Stimulated activated CD8-positive, alpha-beta memory T cell treated with anti-CD3 and anti-CD28 coated beads, Interleukin-12 subunit alpha, Interleukin-12 subunit beta, amount 100 ng/mL, for 4 hours (primary cell): ENCODE results near the gene PTPRM.

ENCODE experiments used
- DNase-seq: peaks from one replicate; pipeline ENCODE4 v3.0.0-alpha.2; 2020; ENCODE audit warnings: low read depth

The PTPRM gene

DNA sequence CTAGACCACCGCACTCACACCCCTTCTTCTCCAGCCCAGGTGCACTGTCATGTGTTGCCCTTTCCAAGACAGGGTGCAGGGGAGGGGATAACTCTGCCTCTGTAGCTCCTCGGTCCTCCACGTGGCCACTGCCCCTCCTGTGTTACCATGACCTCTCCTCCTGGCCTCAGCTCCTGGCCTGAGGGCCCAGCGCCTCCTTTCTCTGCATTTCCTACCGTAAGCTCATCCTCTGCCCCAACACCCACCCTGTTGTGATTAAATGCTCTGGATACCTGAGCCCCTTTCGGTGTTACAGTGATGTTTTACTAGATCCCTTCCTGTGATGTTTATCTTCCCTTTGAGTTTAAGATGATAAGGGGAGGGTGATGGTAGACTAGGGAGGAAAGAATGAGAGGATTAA is 242.3 kb downstream of the PTPRM start:
- DNase-seq = no peak

DNA sequence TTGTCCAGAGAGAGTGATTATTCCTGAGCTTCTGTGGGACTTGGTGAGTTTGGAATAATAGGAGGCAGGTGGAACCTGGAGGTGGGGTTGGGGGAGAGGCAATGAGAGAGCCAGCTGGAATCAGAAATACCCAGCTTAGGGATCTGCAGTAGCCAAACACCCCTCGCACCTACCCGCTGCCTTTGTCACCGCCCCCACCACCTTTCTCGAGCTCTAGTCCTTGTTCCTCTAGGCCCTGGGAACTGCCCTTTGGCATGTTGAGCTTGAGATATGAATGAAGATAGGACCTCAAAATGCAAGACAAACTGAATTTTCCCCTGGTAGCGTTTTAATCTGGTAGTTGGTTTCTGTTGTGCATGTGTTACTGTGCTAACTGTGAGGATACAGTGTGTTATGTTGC is 242.9 kb downstream of the PTPRM start:
- no peak for DNase-seq

DNA sequence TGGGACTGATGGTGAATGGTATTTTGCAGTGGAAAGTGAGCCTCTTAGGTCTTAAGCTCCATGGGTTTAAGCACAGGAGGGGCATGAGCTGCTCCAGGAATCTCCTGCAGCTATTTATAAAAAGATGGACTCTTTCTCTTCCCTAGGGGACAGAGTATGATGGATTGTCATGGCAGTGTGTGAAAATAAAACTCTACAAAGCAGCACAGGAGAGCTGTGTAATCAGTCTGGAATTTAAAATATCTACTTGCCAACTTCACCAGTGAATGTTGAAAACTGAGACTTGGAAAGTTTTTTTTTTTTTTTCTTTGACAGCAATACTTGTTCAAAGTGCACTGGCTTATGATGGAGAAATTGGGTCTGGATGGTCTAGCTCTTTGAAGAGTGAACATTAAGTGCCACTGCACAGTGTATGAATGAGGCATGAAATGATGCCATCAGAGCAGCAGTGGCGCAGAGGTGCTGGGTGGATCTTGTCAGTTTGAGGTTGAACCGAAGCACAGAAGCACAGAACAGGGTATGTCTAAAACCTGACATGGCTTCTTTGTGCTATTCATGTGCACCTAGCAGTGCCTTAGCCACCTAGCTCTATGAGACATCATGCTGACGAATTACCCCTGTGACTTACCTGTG is 245.4 kb downstream of the PTPRM start:
- no peak for DNase-seq

GRCh38 chr18:7813131-7813530 is 246.0 kb downstream of the PTPRM start:
- DNase-seq = no peak

DNA sequence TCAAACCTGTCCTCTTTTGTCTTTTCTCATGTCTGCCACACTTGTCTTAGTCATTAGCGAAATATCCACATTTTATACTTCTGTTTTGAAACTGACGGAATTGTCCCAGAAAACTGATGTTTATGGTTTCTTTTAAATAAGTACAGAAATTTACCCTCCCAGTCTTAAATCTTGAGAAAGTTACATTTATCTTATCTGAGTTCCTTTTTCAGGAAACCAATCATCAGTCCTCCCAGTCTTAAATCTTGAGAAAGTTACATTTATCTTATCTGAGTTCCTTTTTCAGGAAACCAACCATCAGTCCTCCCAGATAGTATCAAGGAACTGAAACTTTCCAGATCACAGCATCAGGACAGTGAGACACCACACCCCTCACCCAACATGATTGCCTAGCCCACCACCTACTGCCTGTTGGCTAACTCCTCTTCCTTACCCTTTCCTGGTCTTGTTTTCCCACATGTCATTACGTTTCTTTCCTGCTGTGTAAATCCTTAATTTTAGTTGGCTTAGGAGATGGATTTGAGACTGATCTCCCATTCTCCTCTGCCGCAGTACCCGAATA is 247.7 kb downstream of the PTPRM start:
- no peak for DNase-seq

GRCh38 chr18:7815787-7816186 is 248.7 kb downstream of the PTPRM start:
- no peak for DNase-seq

DNA sequence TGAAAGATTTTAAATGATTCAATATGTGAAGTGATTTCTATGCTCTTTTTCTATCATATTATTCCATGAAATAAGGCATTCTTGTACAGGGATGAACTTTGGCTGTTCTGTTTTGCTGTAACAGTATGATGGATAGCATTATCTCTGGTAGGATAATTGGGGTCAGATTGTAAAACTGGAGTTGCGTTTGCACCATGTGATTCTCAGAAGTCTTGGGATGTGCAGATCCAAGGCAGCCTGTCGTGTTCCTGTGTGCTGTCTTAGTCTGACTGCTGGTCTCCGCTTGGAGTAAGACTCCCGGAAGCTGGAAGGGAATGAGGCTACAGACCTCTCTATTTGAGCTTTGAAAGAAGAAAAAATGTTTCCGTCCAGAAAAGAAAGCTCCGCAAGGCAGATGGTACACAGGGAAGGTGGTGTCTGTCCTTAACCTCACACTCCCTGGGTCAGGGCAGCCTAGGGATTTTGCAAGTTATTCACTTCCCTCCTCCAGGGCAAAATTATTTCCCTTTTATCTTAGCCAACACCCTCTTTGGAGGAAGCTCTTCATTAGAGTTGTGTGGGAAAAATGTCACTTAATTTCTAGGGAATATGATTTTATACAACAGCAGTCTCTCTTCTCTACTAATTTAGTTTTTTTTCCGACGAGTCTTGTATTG is 250.6 kb downstream of the PTPRM start:
- DNase-seq = no peak

- DNase-seq = no peak
Measured at GRCh38 chr18:7821784-7822183, 254.7 kb downstream of the PTPRM start.

GRCh38 chr18:7822435-7823331 is 255.6 kb downstream of the PTPRM start:
- no peak for DNase-seq

- DNase-seq = no peak
Measured at GRCh38 chr18:7824970-7825369, 257.9 kb downstream of the PTPRM start.

- no peak for DNase-seq
Measured at GRCh38 chr18:7830468-7830867, 263.4 kb downstream of the PTPRM start.

DNA sequence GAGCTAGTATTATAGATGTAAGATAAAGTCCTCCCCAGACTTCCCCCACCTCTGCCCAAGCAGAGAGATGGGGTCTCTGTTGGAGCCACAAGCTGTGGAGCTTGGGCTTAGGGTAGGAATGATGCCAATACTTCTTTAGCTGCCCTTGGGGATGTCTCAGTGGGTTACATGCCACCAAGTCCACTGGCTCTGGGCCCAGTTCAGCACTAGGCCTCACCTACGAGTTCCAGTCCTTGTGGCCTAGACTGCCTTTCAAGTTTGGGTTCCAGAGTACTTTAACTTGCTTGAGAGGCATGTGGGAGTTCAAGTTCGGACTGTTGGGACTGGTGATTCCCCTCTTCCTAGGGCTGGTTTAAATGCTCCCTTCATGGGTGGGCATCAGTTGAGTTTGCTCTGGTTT is 272.4 kb downstream of the PTPRM start:
- no peak for DNase-seq

GRCh38 chr18:7840411-7840810 is 273.3 kb downstream of the PTPRM start:
- DNase-seq = no peak

- no peak for DNase-seq
Measured at GRCh38 chr18:7844017-7844416, 276.9 kb downstream of the PTPRM start.

DNA sequence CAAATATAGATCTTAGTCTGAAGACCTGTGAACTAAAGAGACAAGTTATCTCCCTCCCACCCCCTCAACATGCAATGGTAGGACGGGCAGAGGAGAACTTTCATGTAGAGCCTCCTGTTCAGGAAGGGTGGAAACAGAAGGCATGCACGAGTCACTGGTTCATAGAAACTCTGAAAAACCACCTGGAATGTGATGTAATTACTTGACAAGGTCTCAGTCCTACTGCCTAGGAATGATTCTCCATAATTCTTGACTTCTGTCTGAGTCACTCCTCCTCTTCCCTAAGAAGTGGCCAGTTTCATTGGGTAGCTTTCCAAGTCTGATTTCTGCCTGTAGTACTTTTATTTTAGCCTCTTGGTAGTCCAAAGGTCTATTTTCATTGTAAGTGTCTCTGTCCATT is 277.3 kb downstream of the PTPRM start:
- no peak for DNase-seq

- DNase-seq = no peak
Measured at GRCh38 chr18:7846335-7846734, 279.2 kb downstream of the PTPRM start.

- DNase-seq = no peak
Measured at GRCh38 chr18:7847357-7848053, 280.4 kb downstream of the PTPRM start.

- no peak for DNase-seq
Measured at GRCh38 chr18:7848054-7848412, 280.9 kb downstream of the PTPRM start.

DNA sequence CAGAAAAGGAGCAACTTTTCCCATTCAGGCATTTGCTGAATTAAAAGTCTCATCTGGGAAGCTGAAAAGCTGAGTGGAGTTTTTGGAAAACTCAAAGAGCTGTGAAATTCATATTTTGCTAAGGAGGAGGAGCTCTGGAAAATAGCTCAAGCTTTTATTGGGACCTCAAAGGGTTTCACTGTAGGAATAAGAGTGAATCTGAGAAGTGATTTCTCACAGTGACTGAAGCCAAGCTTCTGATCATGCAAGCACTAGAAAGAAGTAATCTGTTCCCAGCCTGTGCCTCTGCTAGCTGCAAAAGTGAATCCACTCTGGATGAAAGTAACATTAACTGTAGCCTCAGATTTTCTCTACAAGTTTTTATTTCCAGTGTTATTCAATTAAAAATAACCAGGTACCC is 283.3 kb downstream of the PTPRM start:
- no peak for DNase-seq

- DNase-seq = no peak
Measured at GRCh38 chr18:7855028-7855427, 287.9 kb downstream of the PTPRM start.

DNA sequence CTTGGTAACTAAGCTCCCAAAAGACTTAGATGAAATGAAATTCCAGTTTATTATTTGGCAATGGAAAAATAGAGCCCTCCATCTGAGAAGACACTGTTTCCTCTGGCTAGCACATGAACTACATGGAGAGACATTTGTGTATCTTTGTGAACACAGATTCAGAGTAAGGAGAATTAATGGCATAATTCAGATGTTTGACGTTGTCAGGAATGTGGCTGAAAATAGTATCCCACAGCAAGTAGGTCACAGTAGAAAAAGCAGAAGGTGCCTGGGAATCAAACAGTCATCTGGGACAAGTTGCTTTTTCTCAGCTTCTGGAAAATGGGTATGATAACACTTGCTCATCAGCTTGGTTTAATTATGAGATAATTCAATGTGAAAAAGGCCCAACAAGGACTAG is 288.6 kb downstream of the PTPRM start:
- no peak for DNase-seq

DNA sequence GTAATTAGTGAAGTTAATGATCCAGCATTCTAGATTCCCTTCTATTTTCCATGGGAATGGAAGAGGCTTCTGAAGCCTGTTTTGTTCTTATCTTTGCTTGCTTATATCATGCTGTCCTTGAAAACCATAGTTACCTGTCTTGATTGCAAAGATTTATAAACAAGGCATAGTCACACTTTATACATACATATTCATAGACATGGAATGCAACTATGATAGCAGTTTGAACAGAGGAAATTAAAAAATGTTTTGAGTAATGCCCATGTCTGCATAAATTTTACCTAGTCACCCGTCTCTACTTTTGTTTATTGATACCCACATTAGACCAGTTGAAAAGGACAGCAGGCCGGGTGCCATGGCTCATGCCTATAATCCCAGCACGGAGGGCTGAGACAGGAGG is 289.0 kb downstream of the PTPRM start:
- no peak for DNase-seq
